SK-N-SH (cell line): ENCODE data around the gene SEPTIN2. TPM values are rescaled to one million over a fixed set of nuclear protein-coding genes. Genes with fewer than 3 reads are reported as not detected.

Source experiments
- CTCF ChIA-PET: fragments of 300-600, 350-600 bp; formaldehyde crosslinking; extraction: SDS; loops from one replicate; lab custom pipeline; 2021; lab: Yijun Ruan, JAX
- POLR2A ChIA-PET: fragments of 350-600 bp; sonication (Branson Sonifier 250); formaldehyde crosslinking; extraction: SDS; loops from one replicate; lab custom pipeline; 2020; ENCODE audit warnings: antibody characterized with exemption, inconsistent platforms; lab: Yijun Ruan, JAX
- DNase-seq: peaks from one replicate; pipeline ENCODE4 v3.0.0; 2012
- H2AFZ ChIP-seq: fragments of 200-600 bp; sonication (generic); 2 replicates; pipeline ENCODE4 v1.8.1; 2016; ENCODE audit warnings: antibody characterized with exemption, mild to moderate bottlenecking, low read depth
- H3F3A ChIP-seq: fragments of 200-600 bp; sonication (generic); replicated peaks from 2 replicates; pipeline ENCODE3; 2016; ENCODE audit warnings: antibody characterized with exemption, mild to moderate bottlenecking; ENCODE audit not compliant: insufficient read depth
- H3K27ac ChIP-seq, 2 experiments: fragments of 200-500 bp in 1 of 2; fragments of 200-600 bp in 1 of 2; sonication (Bioruptor generic) in 1 of 2; sonication (generic), shearing (Covaris generic) in 1 of 2; 2 replicates each; pipeline versions ENCODE4 v1.5.1 to v1.6.1; 2014 to 2016; ENCODE audit warnings: low read depth in 2 of 2, inconsistent platforms in 1 of 2, low read length in 1 of 2, mild to moderate bottlenecking in 1 of 2, mixed read lengths in 1 of 2
- H3K27me3 ChIP-seq: fragments of 200-600 bp; sonication (generic), shearing (Covaris generic); 2 replicates; pipeline ENCODE4 v1.6.1; 2016; ENCODE audit warnings: mixed run types; ENCODE audit not compliant: insufficient read depth
- H3K36me3 ChIP-seq, 2 experiments: fragments of 200-500 bp in 1 of 2; fragments of 200-600 bp in 1 of 2; sonication (Bioruptor generic) in 1 of 2; sonication (generic) in 1 of 2; replicated peaks in 1 of 2; 2 replicates each; pipeline versions ENCODE3 to v1.5.1; 2014 to 2016; ENCODE audit warnings: low read length in 1 of 2, mild to moderate bottlenecking in 1 of 2; ENCODE audit not compliant: insufficient read depth in 2 of 2, control insufficient read depth in 1 of 2
- H3K4me1 ChIP-seq, 2 experiments: fragments of 200-500 bp in 1 of 2; fragments of 200-600 bp in 1 of 2; sonication (Bioruptor generic) in 1 of 2; sonication (generic), shearing (Covaris generic) in 1 of 2; 2 replicates each; pipeline versions ENCODE4 v1.5.1 to v1.6.1; 2014 to 2016; ENCODE audit warnings: low read depth in 1 of 2, low read length in 1 of 2, mixed run types in 1 of 2; ENCODE audit not compliant: insufficient read depth in 2 of 2, control insufficient read depth in 1 of 2
- H3K4me2 ChIP-seq: fragments of 200-600 bp; sonication (generic), shearing (Covaris generic); 2 replicates; pipeline ENCODE4 v1.6.1; 2017; ENCODE audit warnings: mixed run types
- H3K4me3 ChIP-seq, 2 experiments: fragments of 200-500 bp in 1 of 2; fragments of 200-600 bp in 1 of 2; sonication (Bioruptor generic) in 1 of 2; sonication (generic), shearing (Covaris generic) in 1 of 2; 2 replicates each; pipeline versions ENCODE4 v1.5.1 to v1.8.1; 2014 to 2016; ENCODE audit warnings: low read depth in 2 of 2, inconsistent platforms in 1 of 2, low read length in 1 of 2, mild to moderate bottlenecking in 1 of 2, mixed read lengths in 1 of 2, moderate library complexity in 1 of 2
- H3K79me2 ChIP-seq: fragments of 200-600 bp; sonication (generic); 2 replicates; pipeline ENCODE4 v1.8.1; 2017; ENCODE audit warnings: mild to moderate bottlenecking; ENCODE audit not compliant: insufficient read depth
- H3K9ac ChIP-seq: fragments of 200-600 bp; sonication (generic); 2 replicates; pipeline ENCODE4 v1.6.1; 2017; ENCODE audit warnings: mixed run types
- H3K9me2 ChIP-seq: fragments of 200-600 bp; sonication (generic); 2 replicates; pipeline ENCODE4 v1.6.1; 2017; ENCODE audit warnings: mixed run types
- H3K9me3 ChIP-seq: fragments of 200-600 bp; sonication (generic); 2 replicates; pipeline ENCODE4 v1.6.1; 2017; ENCODE audit warnings: mixed run types, mild to moderate bottlenecking, moderate library complexity
- H4K20me1 ChIP-seq: fragments of 200-600 bp; sonication (generic); 2 replicates; pipeline ENCODE4 v1.6.1; 2017; ENCODE audit warnings: mild to moderate bottlenecking, mixed run types; ENCODE audit not compliant: insufficient read depth
- CHD2 ChIP-seq: fragments of 150-350 bp; IDR thresholded peaks from 2 replicates; pipeline ENCODE4 v1.6.1; 2018; ENCODE audit warnings: low read length; ENCODE audit not compliant: partially characterized antibody
- EP300 ChIP-seq, 2 experiments: IDR thresholded peaks; 2 replicates each; pipeline versions ENCODE4 v1.4.0 to v1.6.1; 2012; ENCODE audit warnings: borderline replicate concordance in 1 of 2, low read depth in 1 of 2, low read length in 1 of 2
- EZH2phosphoT487 ChIP-seq: fragments of 200-600 bp; sonication (generic); IDR thresholded peaks from 2 replicates; pipeline ENCODE4 v1.6.1; 2017; ENCODE audit warnings: low read depth, mixed run types, mild to moderate bottlenecking, antibody characterized with exemption, moderate library complexity, borderline replicate concordance
- FOSL2 ChIP-seq: IDR thresholded peaks from 2 replicates; pipeline ENCODE4 v1.4.0; 2012; ENCODE audit warnings: low read depth, mild to moderate bottlenecking, moderate library complexity, borderline replicate concordance
- JUND ChIP-seq: IDR thresholded peaks from 2 replicates; pipeline ENCODE4 v1.4.0; 2012
- MEF2A ChIP-seq: IDR thresholded peaks from 2 replicates; pipeline ENCODE4 v1.4.0; 2012; ENCODE audit warnings: low read depth, borderline replicate concordance
- NFIC ChIP-seq: IDR thresholded peaks from 2 replicates; pipeline ENCODE4 v1.4.0; 2012; ENCODE audit warnings: borderline replicate concordance
- PBX3 ChIP-seq: IDR thresholded peaks from 2 replicates; pipeline ENCODE4; 2012
- RAD21 ChIP-seq: IDR thresholded peaks from 2 replicates; pipeline ENCODE4 v1.6.1; 2012; ENCODE audit warnings: mild to moderate bottlenecking, low read length
- RCOR1 ChIP-seq: fragments of 150-350 bp; IDR thresholded peaks from 2 replicates; pipeline ENCODE4 v1.6.1; 2017; ENCODE audit warnings: antibody characterized with exemption, low read length
- RFX5 ChIP-seq: IDR thresholded peaks from 2 replicates; pipeline ENCODE4 v1.6.1; 2012; ENCODE audit warnings: mild to moderate bottlenecking, improper control_type of control experiment, low read length
- TAF1 ChIP-seq: IDR thresholded peaks from 2 replicates; pipeline ENCODE4 v1.6.1; 2012; ENCODE audit warnings: low read depth, mild to moderate bottlenecking, low read length, moderate library complexity, borderline replicate concordance
- YY1 ChIP-seq: IDR thresholded peaks from 2 replicates; pipeline ENCODE4 v1.4.0; 2012; ENCODE audit warnings: low read depth, mild to moderate bottlenecking
- WGBS: methylation state at CpG from one replicate; pipeline ENCODE4 v1.1.6; 2017; ENCODE audit warnings: low lambda C conversion rate; 5-methylcytosine and 5-hydroxymethylcytosine counted together
- polyA plus RNA-seq, 3 experiments: library from polyadenylated mRNA; depleted of rRNA; stranded (reverse); fragments of >200 nt; gene quantifications; 2 replicates each; pipeline ENCODE4 v1.2.3, GENCODE V29; 2012
- TF ChIP-seq, protein P1 (sequence below): IDR thresholded peaks from 2 replicates; pipeline ENCODE4 v1.6.1; 2012; ENCODE audit warnings: mild to moderate bottlenecking, low read depth, low read length, moderate library complexity
- TF ChIP-seq, protein P2 (sequence below): fragments of 200-600 bp; sonication (generic); IDR thresholded peaks from 2 replicates; pipeline ENCODE4 v1.6.1; 2017; ENCODE audit warnings: antibody characterized with exemption, mild to moderate bottlenecking, moderate library complexity

SEPTIN2 gene
- polyA plus RNA-seq, 1 of the 3 experiments (the other 2 are of a cell fraction): 226 TPM

- no peak overlapping the region for H2AFZ ChIP-seq
- H3K27me3 ChIP-seq: no peaks in the 10 kb centered on the region
- H3K79me2 ChIP-seq: peaks cover 95% of the 10 kb centered on the region
- H3F3A ChIP-seq: peaks cover 3% of the 10 kb centered on the region
- H3K9ac ChIP-seq: no peak overlapping the region
- no peaks in the 10 kb centered on the region for H3K4me1 ChIP-seq
- peaks cover 52 to 66% of the 10 kb centered on the region in 2 experiments for H3K36me3 ChIP-seq
- no peak overlapping the region for H3K4me2 ChIP-seq
- no peak for DNase-seq
- H3K9me3 ChIP-seq: no peaks in the 10 kb centered on the region
- H3K9me2 ChIP-seq: no peaks in the 10 kb centered on the region
- ChIA-PET CTCF (interaction anchor here (1.0 kb wide), 1 partner anchor 8 kb away, joined by 3 read pairs; no protein-coding TSS in a partner anchor), POLR2A (no interaction called here)
- no peak for TF ChIP-seq YY1
- TF ChIP-seq CHD2: no peak
- no peak for TF ChIP-seq RFX5
- no peak for TF ChIP-seq TAF1
- no peak for TF ChIP-seq EZH2phosphoT487
- TF ChIP-seq FOSL2: no peak
- no peak for TF ChIP-seq JUND
- TF ChIP-seq MEF2A: no peak
- no peak for TF ChIP-seq RAD21
- TF ChIP-seq NFIC: no peak
- TF ChIP-seq, protein P1, sequence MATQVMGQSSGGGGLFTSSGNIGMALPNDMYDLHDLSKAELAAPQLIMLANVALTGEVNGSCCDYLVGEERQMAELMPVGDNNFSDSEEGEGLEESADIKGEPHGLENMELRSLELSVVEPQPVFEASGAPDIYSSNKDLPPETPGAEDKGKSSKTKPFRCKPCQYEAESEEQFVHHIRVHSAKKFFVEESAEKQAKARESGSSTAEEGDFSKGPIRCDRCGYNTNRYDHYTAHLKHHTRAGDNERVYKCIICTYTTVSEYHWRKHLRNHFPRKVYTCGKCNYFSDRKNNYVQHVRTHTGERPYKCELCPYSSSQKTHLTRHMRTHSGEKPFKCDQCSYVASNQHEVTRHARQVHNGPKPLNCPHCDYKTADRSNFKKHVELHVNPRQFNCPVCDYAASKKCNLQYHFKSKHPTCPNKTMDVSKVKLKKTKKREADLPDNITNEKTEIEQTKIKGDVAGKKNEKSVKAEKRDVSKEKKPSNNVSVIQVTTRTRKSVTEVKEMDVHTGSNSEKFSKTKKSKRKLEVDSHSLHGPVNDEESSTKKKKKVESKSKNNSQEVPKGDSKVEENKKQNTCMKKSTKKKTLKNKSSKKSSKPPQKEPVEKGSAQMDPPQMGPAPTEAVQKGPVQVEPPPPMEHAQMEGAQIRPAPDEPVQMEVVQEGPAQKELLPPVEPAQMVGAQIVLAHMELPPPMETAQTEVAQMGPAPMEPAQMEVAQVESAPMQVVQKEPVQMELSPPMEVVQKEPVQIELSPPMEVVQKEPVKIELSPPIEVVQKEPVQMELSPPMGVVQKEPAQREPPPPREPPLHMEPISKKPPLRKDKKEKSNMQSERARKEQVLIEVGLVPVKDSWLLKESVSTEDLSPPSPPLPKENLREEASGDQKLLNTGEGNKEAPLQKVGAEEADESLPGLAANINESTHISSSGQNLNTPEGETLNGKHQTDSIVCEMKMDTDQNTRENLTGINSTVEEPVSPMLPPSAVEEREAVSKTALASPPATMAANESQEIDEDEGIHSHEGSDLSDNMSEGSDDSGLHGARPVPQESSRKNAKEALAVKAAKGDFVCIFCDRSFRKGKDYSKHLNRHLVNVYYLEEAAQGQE: no peak
- TF ChIP-seq, protein P2, sequence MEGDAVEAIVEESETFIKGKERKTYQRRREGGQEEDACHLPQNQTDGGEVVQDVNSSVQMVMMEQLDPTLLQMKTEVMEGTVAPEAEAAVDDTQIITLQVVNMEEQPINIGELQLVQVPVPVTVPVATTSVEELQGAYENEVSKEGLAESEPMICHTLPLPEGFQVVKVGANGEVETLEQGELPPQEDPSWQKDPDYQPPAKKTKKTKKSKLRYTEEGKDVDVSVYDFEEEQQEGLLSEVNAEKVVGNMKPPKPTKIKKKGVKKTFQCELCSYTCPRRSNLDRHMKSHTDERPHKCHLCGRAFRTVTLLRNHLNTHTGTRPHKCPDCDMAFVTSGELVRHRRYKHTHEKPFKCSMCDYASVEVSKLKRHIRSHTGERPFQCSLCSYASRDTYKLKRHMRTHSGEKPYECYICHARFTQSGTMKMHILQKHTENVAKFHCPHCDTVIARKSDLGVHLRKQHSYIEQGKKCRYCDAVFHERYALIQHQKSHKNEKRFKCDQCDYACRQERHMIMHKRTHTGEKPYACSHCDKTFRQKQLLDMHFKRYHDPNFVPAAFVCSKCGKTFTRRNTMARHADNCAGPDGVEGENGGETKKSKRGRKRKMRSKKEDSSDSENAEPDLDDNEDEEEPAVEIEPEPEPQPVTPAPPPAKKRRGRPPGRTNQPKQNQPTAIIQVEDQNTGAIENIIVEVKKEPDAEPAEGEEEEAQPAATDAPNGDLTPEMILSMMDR: no peak
- TF ChIP-seq RCOR1: no peak
- TF ChIP-seq PBX3: no peak
- no peak for TF ChIP-seq EP300 (IDR thresholded peaks at IDR 0.05; ENCODE audit: borderline replicate concordance in 1 of 2, low read depth in 1 of 2, low read length in 1 of 2)
- peaks cover 26% of the 10 kb centered on the region for H4K20me1 ChIP-seq
- 94% methylated on average over 11 of the region's 11 CpGs for WGBS
- H3K27ac ChIP-seq: no peak overlapping the region
- H3K4me3 ChIP-seq: no peak overlapping the region
These were observed 14.2 kb downstream of the SEPTIN2 start for GRCh38 chr2:241329669-241330615.
